ENCODE data around the gene DAB1.

DNA sequence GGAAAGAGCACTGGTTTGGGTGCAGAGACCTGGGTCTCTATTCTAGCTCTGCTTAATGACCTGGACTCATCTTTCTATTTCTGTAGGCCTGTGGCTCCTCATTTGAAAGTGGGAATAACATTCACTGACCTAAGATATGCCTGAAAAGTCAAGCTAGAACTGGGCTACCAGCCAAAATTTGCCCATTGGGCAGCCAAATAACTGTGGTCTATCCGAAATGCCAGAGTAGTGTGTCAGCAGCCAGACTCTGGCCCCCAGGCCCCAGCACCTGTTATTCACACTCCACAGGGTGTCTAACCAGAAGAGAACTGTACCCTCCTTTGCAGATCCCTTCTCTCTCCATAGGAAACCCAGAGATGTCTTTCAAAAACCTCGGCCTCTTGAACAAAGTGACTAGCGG is 12.6 kb downstream of the DAB1 start:
- TF ChIP-seq, protein P1, sequence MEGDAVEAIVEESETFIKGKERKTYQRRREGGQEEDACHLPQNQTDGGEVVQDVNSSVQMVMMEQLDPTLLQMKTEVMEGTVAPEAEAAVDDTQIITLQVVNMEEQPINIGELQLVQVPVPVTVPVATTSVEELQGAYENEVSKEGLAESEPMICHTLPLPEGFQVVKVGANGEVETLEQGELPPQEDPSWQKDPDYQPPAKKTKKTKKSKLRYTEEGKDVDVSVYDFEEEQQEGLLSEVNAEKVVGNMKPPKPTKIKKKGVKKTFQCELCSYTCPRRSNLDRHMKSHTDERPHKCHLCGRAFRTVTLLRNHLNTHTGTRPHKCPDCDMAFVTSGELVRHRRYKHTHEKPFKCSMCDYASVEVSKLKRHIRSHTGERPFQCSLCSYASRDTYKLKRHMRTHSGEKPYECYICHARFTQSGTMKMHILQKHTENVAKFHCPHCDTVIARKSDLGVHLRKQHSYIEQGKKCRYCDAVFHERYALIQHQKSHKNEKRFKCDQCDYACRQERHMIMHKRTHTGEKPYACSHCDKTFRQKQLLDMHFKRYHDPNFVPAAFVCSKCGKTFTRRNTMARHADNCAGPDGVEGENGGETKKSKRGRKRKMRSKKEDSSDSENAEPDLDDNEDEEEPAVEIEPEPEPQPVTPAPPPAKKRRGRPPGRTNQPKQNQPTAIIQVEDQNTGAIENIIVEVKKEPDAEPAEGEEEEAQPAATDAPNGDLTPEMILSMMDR (IDR thresholded peaks at IDR 0.05 in 4 of 5, conservative IDR thresholded peaks at IDR 0.05 in 1 of 5) = no peak
- no peak for TF ChIP-seq POLR2A (IDR thresholded peaks at IDR 0.05)
